HepG2 (cell line): ENCODE results near the gene OPA3. TPM values are rescaled to one million over a fixed set of nuclear protein-coding genes. Genes with fewer than 3 reads are reported as not detected.

ENCODE experiments used
- AHR ChIP-seq: IDR thresholded peaks from 2 replicates; pipeline ENCODE4 v1.6.1; 2018; ENCODE audit warnings: missing genetic modification reagents, missing compliant biosample characterization
- DR1 ChIP-seq: sonication (generic); formaldehyde crosslinking; IDR thresholded peaks from 2 replicates; pipeline ENCODE4 v1.8.0; 2021; ENCODE audit warnings: mild to moderate bottlenecking, missing genetic modification reagents, inconsistent platforms
- HOXA3 ChIP-seq: sonication (generic); formaldehyde crosslinking; IDR thresholded peaks from 2 replicates; pipeline ENCODE4 v1.5.0; 2020; ENCODE audit warnings: missing genetic modification reagents
- ISL2 ChIP-seq: sonication (generic); formaldehyde crosslinking; IDR thresholded peaks from 2 replicates; pipeline ENCODE4 v1.5.0; 2020; ENCODE audit warnings: missing genetic modification reagents
- MATR3 ChIP-seq: sonication (generic); formaldehyde crosslinking; IDR thresholded peaks from 2 replicates; pipeline ENCODE4 v1.4.0; 2020; ENCODE audit warnings: missing genetic modification reagents
- MIER3 ChIP-seq: IDR thresholded peaks from 2 replicates; pipeline ENCODE4 v1.6.1; 2016; ENCODE audit warnings: missing compliant biosample characterization, borderline replicate concordance
- MIXL1 ChIP-seq: IDR thresholded peaks from 2 replicates; pipeline ENCODE4 v1.6.1; 2016
- MTA3 ChIP-seq: sonication (generic); formaldehyde crosslinking; IDR thresholded peaks from 2 replicates; pipeline ENCODE4 v1.4.0; 2020; ENCODE audit warnings: missing genetic modification reagents
- MTERF4 ChIP-seq: sonication (generic); formaldehyde crosslinking; IDR thresholded peaks from 2 replicates; pipeline ENCODE4 v1.8.0; 2023; ENCODE audit warnings: mild to moderate bottlenecking, missing genetic modification reagents
- MXI1 ChIP-seq: IDR thresholded peaks from 3 replicates; pipeline ENCODE4 v1.6.1; 2012; ENCODE audit warnings: low read depth, low read length, inconsistent platforms, borderline replicate concordance
- POGZ ChIP-seq: sonication (generic); formaldehyde crosslinking; IDR thresholded peaks from 2 replicates; pipeline ENCODE4 v1.4.0; 2020; ENCODE audit warnings: mild to moderate bottlenecking, missing genetic modification reagents
- REPIN1 ChIP-seq: sonication (generic); formaldehyde crosslinking; IDR thresholded peaks from 2 replicates; pipeline ENCODE4 v1.8.0; 2022; ENCODE audit warnings: missing genetic modification reagents, low read depth, mild to moderate bottlenecking, borderline replicate concordance
- RFX3 ChIP-seq: IDR thresholded peaks from 2 replicates; pipeline ENCODE4 v1.6.1; 2016; ENCODE audit warnings: missing biosample characterization, missing genetic modification reagents
- RFXANK ChIP-seq: IDR thresholded peaks from 2 replicates; pipeline ENCODE4 v1.6.1; 2016
- SMAD1 ChIP-seq: sonication (generic); formaldehyde crosslinking; IDR thresholded peaks from 2 replicates; pipeline ENCODE4 v1.4.0; 2020; ENCODE audit warnings: missing genetic modification reagents, low read depth, mild to moderate bottlenecking, borderline replicate concordance
- TBL1XR1 ChIP-seq: fragments of 150-350 bp; IDR thresholded peaks from 2 replicates; pipeline ENCODE4 v1.6.1; 2014; ENCODE audit warnings: borderline replicate concordance, low read length; ENCODE audit not compliant: partially characterized antibody
- WIZ ChIP-seq: sonication (generic); formaldehyde crosslinking; IDR thresholded peaks from 2 replicates; pipeline ENCODE4 v1.5.1; 2020; ENCODE audit warnings: mild to moderate bottlenecking, missing genetic modification reagents
- ZFP41 ChIP-seq: sonication (generic); formaldehyde crosslinking; IDR thresholded peaks from 2 replicates; pipeline ENCODE4 v1.4.0; 2020; ENCODE audit warnings: mild to moderate bottlenecking, missing genetic modification reagents, borderline replicate concordance
- ZFP91 ChIP-seq: sonication (generic); formaldehyde crosslinking; IDR thresholded peaks from 2 replicates; pipeline ENCODE4 v1.9.0; 2022; ENCODE audit warnings: missing genetic modification reagents, mild to moderate bottlenecking, borderline replicate concordance
- ZNF12 ChIP-seq: sonication (generic); formaldehyde crosslinking; IDR thresholded peaks from 2 replicates; pipeline ENCODE4 v1.5.0; 2020; ENCODE audit warnings: missing genetic modification reagents
- ZNF232 ChIP-seq: sonication (generic); formaldehyde crosslinking; IDR thresholded peaks from 2 replicates; pipeline ENCODE4 v1.4.0; 2020; ENCODE audit warnings: missing genetic modification reagents, borderline replicate concordance
- ZNF30 ChIP-seq: sonication (generic); formaldehyde crosslinking; IDR thresholded peaks from 2 replicates; pipeline ENCODE4 v1.5.0; 2020; ENCODE audit warnings: mild to moderate bottlenecking, missing genetic modification reagents
- ZNF335 ChIP-seq: sonication (generic); formaldehyde crosslinking; IDR thresholded peaks from 2 replicates; pipeline ENCODE4 v1.4.0; 2020; ENCODE audit warnings: missing genetic modification reagents
- ZNF414 ChIP-seq: sonication (generic); formaldehyde crosslinking; IDR thresholded peaks from 2 replicates; pipeline ENCODE4 v1.5.0; 2020; ENCODE audit warnings: missing genetic modification reagents
- ZNF430 ChIP-seq: sonication (generic); formaldehyde crosslinking; IDR thresholded peaks from 2 replicates; pipeline ENCODE4 v1.9.0; 2021; ENCODE audit warnings: mild to moderate bottlenecking, missing genetic modification reagents
- ZNF44 ChIP-seq: sonication (generic); formaldehyde crosslinking; IDR thresholded peaks from 2 replicates; pipeline ENCODE4 v1.5.1; 2020; ENCODE audit warnings: mild to moderate bottlenecking, missing genetic modification reagents
- ZNF607 ChIP-seq: sonication (generic); formaldehyde crosslinking; IDR thresholded peaks from 2 replicates; pipeline ENCODE4 v1.5.1; 2020; ENCODE audit warnings: missing genetic modification reagents, mild to moderate bottlenecking, borderline replicate concordance
- ZNF788 ChIP-seq: sonication (generic); formaldehyde crosslinking; IDR thresholded peaks from 2 replicates; pipeline ENCODE4 v1.5.0; 2020; ENCODE audit warnings: mild to moderate bottlenecking, missing genetic modification reagents, borderline replicate concordance
- ZNF891 ChIP-seq: sonication (generic); formaldehyde crosslinking; IDR thresholded peaks from 2 replicates; pipeline ENCODE4 v1.5.0; 2020; ENCODE audit warnings: mild to moderate bottlenecking, missing genetic modification reagents
- polyA plus RNA-seq, 8 experiments: library from polyadenylated mRNA; depleted of rRNA in 3 of 8; stranded (reverse) in 7 of 8; unstranded in 1 of 8; fragments of >200 nt; fragmentation: Illumina TruSeq in 4 of 8; extraction: Trizol in 4 of 8; gene quantifications; 2 replicates each; pipeline versions ENCODE4 v1.2.1 to v1.2.3, GENCODE V29; 2011 to 2016; ENCODE audit warnings: low read depth in 4 of 8, missing spikeins in 1 of 8, mixed read lengths in 1 of 8; ENCODE audit not compliant: insufficient read depth in 1 of 8
- total RNA-seq, 5 experiments: library from RNA; depleted of rRNA; stranded (reverse); fragments of >200 nt; fragmentation: Illumina TruSeq; extraction: Trizol; gene quantifications; 2 replicates each; pipeline ENCODE4 v1.2.3, GENCODE V29; 2016; ENCODE audit warnings: low read depth in 1 of 5

Gene OPA3
- total and polyA plus RNA-seq, 2 of the 13 experiments (the other 11 are each of a cell fraction or from before 2014, with no cell fraction given), result 8.3 to 17.7 TPM

DNA sequence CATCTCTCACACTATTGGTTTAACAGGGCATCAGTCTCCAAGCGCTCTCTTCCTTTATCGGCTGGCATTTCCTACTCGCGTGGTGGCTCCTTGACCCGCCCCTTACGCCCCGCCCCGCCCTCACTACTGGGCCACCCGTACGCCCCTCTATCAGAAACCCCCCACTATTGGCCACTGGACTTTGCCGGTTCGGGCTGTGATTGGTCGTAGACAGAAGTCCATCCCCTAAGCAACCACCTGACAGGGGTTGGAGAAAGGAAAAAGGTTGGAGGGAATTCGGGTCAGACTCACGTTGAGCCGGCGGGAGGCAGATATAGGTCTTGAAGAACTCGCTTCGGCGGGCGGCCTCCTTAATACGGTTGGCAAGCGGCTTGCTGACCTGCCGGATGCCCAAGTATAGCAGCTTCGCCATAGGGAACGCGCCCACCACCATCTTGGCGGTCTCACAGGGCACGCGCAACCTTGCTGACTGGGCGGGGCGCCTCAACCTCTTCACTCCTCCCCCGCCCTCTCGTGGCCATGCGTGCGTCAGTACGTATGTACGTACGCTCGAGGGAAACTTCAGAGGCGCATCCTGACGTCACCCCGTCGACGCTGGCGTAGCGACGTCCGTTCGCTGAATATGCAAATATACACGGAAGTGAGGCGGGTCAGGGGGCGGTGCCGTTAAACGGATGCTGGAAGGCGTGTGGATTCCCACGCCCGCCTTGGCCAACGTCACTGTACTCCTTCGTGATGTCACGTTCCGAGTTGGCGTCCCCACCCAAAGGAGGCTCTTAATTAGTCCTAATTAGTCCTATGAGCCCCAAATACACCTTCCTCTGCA lies at the start of gene OPA3 (continued):
- 0 out of 2 replicates have a peak, but pooled peaks have one; percentile 6 for TF ChIP-seq MIXL1
- no peak; the same call in 1 of the 2 replicates for TF ChIP-seq ISL2 (CRISPR knock-in tag)
- peak; percentile 78; the same call in 1 of the 2 replicates for TF ChIP-seq ZNF414 (CRISPR knock-in tag)
- TF ChIP-seq REPIN1, result peak; percentile 63; the same call in 1 of the 2 replicates
- 0 out of 2 replicates have a peak, but pooled peaks have one; percentile 17 for TF ChIP-seq MTERF4
- no peak; the same call in 1 of the 2 replicates for TF ChIP-seq AHR (CRISPR knock-in tag)
- peak; percentile 62; the same call in 1 of the 2 replicates for TF ChIP-seq DR1
- TF ChIP-seq ZNF12 (CRISPR knock-in tag), result no peak
- TF ChIP-seq ZNF30 (CRISPR knock-in tag), result no peak
- TF ChIP-seq MIER3 (CRISPR knock-in tag), result peak; percentile 86; the same call in 1 of the 2 replicates
- TF ChIP-seq ZNF788 (CRISPR knock-in tag), result peak; percentile 70; the same call in 1 of the 2 replicates
- TF ChIP-seq ZNF891, result peak; percentile 64; the same call in 1 of the 2 replicates
- no peak for TF ChIP-seq ZFP41 (CRISPR knock-in tag)
- TF ChIP-seq HOXA3 (CRISPR knock-in tag), result peak; percentile 100
- peak; percentile 34; the same call in 1 of the 2 replicates for TF ChIP-seq ZNF232 (CRISPR knock-in tag)
- peak; percentile 78; the same call in 1 of the 2 replicates for TF ChIP-seq POGZ (CRISPR knock-in tag)
- no peak; the same call in 1 of the 2 replicates for TF ChIP-seq ZNF430 (CRISPR knock-in tag)
- TF ChIP-seq SMAD1, result peak; percentile 51; the same call in 1 of the 2 replicates
- TF ChIP-seq ZFP91 (CRISPR knock-in tag), result peak; percentile 78; the same call in 1 of the 2 replicates
- peak; percentile 61 for TF ChIP-seq TBL1XR1
- TF ChIP-seq MXI1, result peak; percentile 60; the same call in 2 of the 3 replicates
- peak; percentile 38; the same call in 1 of the 2 replicates for TF ChIP-seq ZNF335 (CRISPR knock-in tag)
- TF ChIP-seq MATR3, result no peak
- TF ChIP-seq RFX3 (CRISPR knock-in tag), result 0 out of 2 replicates have a peak, but pooled peaks have one; percentile 10
- peak; percentile 36; the same call in 1 of the 2 replicates for TF ChIP-seq ZNF44
- TF ChIP-seq WIZ (CRISPR knock-in tag), result no peak
- peak; percentile 63; the same call in 1 of the 2 replicates for TF ChIP-seq ZNF607 (CRISPR knock-in tag)
- TF ChIP-seq MTA3, result no peak
- no peak for TF ChIP-seq RFXANK (CRISPR knock-in tag)
